ENCODE results near the gene EPB41.
"Not testable (repeated sequence)": the region's sequence is repeated elsewhere in the genome, so short reads cannot be mapped to it uniquely, and the experiment has no call there.

The EPB41 gene

DNA sequence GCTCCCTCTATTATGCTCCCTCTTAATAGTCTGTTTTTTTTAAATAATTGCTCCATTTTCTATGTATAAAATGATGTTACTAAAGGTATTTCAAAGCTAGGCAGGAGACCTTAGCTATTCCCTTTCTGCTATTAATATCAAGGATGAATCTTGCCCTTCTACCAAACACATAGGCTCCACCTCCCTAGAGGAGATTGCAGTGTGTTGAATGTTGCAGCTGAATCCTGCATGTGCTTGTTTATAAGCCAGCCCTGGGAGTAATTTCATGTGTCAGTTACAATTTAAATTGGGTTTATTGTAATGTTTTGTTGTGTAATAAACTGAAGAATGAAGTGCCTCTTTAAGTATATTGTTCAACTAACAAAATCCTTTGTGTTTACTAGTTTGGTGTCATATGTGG, 143.3 kb downstream of the EPB41 start:
- DNase-seq = no peak

DNA sequence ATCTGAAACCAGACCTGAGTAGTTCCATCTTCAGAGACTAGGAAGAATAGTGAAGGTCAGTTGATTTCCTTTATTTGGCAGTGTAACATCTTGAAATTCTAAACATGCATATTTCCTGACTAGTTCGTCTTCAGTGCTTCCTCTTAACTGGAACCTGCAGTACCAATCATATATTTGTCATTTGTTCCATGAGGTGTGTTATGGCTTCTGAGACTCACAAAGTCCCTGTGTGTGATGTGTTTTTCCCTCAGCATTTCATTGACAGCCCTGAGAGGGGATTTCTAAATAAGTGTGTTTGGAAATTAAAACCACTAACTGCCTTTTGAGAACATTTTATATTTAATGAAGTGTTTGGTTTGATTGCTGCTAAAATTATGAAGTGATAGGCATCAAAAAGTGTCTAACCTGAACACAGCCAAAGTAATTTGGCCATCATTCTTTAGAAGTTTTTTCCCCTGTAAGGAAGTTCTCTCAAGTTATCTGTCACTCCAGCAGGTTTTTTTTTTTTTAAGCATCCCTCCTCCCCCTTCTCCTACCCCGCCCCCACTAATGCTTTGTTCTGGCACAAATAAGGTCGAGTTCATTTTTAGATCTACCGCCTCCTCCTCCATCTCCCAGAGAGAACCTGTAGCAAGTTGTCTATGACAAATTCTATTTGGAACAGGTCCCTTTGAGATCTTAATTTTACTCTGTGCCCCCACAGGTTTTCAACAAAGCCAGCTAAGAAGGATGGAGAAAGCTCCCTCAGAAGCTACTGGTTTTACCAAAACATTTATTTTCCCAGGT, 148.0 kb downstream of the EPB41 start:
- DNase-seq = no peak

DNA sequence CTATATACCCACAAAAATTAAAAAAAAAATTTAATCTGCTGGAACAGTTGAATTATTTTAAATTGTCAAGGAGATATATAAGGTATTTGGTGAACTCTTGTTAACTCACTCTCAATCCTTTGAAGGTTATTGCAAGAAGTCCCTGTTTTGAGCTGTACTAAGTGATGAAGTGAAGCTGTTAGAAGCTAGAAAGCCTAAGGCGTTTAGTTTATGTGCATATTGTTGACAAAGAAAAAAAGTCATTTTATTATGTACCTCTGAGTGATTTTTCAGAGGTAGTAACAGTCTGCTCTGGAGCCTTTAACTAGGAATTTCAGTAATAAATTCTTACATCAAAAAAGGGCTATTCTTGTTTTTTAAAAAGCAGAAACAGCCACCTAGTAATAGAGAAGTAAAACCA, 149.7 kb downstream of the EPB41 start:
- no peak for DNase-seq

DNA sequence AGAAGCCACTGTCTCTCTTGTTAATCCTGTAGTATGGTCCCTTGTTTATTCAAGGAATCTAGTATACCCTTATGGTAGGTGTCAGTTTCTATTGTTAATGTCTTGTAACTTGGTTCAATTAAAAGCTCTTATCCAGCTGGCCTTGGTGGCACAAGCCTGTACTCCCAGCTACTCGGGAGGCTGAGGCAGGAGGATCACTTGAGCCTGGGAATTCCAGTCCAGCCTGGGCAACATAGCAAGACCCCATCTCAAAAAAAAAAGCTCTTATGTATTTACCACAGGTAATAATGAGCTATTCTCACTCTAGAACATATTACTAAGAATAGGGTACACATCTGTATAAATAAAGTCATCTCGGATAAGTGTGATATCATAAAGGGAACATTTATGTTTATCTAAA, 162.8 kb downstream of the EPB41 start:
- DNase-seq = no peak

DNA sequence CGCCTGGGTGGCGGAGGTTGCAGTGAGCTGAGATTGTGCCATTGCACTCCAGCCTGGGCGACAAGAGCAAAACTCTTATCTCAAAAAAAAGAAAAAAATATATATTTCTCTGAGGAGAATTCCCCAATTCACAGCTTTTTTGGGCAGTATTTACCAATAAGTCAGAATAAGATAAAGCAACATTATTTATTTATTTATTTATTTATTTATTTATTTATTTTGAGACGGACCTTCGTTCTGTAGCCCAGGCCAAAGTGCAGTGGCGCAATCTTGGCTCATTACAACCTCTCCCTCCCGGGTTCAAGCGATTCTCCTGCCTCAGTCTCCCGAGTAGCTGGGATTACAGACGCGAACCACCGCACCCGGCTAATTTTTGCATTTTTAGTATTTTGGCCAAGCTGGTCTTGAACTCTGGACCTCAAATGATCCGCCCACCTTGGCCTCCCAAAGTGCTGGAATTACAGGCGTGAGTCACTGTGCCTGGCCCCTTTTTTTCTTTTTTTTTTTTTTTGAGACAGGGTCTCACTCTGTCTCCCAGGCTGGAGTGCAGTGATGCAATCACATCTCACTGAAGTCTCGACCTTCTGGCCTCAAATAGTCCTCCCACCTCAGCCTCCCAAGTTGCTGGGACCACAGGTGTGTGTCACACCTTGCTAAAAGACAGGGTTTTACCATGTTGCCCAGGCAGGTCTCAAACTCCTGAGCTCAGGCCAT, 165.7 kb downstream of the EPB41 start:
- DNase-seq = not testable (repeated sequence)

DNA sequence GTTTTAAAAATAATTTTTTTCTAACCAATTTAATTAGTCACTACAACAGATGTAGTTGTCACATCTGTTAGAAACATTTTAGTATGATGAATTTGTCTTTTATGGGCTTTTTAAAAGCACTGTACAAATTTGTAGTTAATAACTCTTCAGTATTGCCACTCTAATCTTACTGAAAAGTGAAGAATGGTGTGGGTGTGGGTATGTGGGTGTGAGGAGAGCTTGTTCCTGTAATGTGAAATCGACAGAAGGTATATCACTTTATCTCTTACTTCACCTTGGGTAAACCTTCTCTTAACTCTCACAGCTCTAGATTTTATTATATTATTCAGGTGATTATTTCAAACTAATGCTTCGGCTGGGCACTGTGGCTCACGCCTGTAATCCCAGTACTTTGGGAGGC, 166.8 kb downstream of the EPB41 start:
- no peak for DNase-seq

DNA sequence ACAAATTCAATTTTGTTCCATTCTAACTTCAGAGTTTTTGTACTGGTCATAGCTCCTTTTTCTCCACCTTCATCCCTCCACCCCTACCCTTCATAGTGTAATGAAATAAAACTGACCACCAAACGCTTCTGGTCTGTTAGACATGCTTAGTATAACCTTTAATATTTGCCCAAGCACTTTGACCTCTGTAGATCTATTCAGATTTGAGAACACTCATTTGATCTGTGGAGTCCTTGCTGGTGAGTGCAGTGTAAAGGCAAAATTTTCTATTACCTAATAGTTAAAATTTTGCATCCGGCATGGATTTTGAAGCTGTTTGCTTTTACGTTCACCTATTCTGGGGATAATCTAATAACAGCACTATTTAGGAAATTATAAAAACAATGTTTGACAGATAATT, 168.2 kb downstream of the EPB41 start:
- no peak for DNase-seq

DNA sequence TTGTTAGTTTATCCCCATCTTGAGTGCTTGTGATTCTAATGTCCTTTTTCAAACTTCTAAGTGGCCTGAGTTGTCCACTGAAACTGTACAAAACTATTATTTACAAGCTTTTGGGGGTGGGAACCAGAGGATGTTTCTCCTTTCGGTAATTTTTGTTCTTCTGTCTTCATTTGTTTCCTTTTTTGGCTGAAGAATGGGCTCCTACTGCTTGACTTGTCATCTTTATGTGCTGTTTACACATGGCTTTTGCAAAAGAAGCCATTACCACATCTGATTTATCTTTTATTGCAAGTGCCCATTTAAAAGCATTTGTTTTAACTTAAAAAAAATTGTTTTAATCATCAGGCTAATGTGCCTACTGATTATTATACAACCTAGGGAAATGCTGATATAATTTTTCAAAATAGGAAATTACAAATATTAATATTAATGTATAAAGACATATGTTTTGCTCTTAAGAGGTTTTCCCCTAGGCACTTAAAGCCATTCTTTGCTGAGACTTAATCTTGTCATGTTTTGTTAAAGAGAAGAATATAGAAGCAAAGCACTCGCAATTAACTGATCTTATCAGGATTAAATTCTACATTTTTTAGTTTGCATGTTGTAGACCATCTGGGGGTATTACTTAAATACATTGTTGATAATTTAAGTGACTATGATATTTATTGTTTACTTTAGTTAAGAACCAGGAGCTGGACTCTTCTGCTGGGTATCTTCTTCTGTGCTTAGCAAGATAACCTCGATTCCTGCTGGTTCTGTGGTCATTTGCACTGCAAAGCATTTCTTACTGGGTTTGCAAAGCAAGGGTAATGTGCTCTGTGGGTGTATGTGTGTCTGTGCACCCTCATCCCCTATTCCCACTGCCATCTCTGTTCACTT, 169.2 kb downstream of the EPB41 start:
- DNase-seq = no peak

DNA sequence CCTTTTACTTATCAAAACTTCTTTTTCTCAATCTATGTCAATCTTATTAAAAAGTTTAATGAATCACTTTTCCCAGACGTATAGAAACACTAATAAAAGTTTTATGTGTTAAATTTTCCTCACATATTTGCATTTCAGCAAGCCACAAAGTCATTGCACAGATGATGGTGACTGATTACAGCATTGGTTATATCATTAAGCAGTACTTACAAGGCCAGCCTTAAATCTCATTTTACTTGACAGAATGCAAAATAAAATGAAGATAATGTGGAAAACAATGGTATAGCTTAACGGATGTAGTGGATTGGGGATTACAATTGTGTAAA, 169.8 kb downstream of the EPB41 start:
- DNase-seq = no peak

DNA sequence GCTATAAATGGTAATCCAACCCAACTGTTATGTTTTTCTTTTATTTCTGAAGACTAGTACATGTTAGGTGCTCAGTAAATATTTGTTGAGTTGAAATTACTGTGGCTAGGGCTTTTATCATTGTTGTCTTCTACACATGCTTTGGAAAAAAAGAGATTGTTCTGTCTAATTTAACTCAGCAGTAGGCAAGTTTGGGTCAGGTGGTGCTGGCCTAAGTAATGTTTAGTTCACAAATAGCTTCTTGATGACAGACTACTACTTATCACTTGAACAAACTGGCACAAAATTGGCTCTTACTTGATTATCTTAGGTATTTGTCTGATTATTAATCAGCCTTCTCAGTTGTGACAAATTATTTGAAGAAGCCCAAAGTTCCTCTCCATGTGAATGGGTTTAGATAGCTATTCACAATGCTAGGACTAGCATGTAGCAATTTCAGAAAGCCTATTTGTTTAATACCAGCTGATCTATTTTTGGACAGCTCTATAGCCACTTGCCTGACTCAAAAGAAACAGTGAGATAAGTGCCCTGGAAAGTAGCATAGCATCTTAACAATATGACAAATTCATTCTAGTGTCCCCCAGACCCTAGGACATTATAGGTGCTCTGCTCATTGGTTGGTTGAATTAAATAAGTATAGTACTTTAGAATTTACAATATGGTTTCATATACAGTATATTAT, 176.7 kb downstream of the EPB41 start:
- DNase-seq = no peak

DNA sequence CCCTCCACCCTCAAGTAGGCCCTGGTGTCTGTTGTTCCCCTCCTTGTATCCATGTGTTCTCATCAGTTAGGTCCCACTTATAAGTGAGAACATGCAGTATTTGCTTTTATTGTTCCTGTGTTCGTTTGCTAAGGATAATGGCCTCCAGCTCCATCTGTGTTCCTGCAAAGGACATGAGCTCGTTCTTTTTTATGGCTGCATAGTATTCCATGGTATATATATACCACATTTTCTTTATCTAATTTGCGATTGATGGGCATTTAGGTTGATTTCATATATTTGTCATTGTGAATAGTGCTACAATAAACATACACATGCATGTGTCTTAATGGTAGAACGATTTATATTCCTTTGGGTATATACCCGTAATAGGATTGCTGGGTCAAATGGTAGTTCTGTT, 178.3 kb downstream of the EPB41 start:
- not testable (repeated sequence) for DNase-seq

DNA sequence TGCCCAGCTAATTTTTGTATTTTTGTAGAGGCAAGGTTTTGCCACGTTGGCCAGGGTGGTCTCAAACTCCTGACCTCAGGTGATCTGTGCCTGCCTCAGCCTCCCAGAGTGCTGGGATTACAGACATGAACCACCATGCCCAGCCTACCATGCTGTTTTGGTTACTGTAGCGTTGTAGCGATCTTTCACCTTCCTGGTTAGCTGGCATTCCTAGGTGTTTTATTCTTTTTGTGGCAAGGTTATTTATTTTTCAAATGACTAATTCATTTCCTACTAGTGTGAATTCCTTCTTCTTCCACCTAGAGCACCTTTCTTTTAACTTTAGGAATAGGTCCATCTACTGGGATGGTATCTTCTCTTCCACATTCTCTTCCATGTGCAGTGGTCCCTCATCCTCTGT, 180.1 kb downstream of the EPB41 start:
- no peak for DNase-seq

DNA sequence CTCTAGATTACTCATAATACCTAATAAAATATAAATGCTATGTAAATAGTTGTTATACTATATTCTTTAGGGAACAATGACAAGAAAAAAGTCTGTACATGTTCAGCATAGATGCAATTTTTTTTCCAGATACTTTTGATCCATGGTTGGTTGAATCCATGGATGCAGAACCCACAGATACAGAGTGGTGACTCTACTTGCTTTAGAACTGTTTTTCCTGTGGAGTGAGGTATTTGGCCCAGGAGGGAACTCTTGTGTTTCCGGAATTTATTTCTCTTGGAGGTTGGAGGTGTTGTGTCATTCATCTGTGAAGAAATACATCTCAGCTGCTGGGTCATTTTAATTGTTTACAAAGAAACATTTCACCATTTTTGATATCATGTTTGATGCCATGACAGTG, 180.6 kb downstream of the EPB41 start:
- no peak for DNase-seq

DNA sequence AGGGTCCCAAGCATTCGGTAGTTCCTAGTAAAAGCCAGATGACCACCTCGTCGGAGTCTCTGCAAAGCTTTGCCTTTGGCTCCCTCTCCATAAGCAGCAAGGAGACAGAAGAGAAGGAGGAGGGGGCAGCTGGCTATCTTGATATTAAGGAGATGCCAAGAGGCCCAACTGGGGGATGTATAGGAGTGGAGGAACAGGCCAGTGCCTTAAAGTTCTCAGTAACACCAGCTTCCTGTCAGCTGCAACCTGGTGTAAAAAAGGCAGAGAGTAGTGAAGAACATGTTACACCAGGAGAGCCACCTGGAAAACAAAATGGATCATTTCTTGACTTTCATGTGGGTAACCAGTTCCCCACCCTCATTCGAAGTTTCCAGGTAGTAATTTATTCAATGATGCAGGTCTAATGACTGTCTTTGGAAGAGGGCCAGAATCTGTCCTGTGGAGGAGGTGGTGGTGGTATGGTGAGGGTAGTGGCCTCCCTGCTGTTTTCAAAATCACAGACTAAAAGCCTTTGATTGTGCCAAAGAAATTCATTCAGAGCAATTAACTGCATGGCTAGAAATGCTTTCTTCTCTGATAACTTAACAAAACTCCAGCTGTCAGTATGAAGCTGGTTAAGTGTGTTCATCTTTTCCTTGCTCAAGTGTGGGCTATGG, 182.0 kb downstream of the EPB41 start:
- peak; percentile 78 for DNase-seq

DNA sequence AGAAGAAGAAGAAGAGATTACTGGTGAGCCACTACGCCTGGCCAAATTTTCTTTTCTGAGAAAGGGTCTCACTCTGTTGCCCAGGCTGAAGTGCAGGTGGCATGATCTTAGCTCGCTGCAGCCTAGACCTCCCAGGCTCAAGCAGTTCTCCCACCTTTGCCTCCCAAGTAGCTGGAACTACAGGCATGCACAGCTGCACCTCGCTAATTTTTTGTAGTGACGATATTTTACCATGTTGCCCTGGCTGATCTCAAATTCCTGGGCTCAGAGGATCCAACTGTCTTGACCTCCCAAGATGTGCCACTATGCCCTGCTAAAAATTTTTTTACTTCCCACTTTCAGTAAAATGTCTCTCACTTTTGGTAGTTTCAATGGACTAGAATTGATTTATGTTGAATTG, 184.9 kb downstream of the EPB41 start:
- no peak for DNase-seq

DNA sequence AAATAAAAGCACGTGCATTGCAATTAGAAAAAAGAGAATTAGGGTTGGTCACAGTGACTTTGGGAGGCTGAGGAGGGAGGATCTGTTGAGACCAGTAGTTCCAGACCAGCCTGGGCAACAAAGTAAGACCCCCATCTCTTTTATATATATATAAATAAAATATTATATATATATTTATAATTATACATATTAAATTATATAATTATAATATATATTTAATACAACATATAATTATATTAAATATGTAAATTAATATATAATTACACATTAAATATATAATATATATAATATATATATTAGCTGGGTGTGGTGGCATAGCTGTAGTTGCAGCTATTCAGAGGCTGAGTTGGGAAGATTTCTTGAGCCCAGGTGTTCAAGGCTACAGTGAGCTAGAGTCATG, 186.1 kb downstream of the EPB41 start:
- DNase-seq = no peak

DNA sequence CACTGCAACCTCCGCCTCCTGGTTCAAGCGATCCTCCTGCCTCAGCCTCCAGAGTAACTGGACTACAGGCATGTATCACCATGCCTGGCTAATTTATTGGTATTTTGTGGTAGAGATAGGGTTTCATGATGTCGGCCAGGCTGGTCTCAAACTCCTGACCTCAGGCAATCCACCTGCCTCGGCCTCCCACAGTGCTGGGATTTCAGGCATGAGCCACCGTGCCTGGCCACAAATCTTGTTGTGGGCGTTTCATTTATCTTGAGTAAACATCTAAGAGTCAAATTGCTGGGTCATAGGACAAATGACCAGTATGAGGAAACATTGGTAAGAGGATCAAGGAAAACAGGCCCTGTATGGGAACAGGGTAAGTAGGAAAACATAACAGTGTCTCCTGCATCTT, 191.5 kb downstream of the EPB41 start:
- no peak for DNase-seq

DNA sequence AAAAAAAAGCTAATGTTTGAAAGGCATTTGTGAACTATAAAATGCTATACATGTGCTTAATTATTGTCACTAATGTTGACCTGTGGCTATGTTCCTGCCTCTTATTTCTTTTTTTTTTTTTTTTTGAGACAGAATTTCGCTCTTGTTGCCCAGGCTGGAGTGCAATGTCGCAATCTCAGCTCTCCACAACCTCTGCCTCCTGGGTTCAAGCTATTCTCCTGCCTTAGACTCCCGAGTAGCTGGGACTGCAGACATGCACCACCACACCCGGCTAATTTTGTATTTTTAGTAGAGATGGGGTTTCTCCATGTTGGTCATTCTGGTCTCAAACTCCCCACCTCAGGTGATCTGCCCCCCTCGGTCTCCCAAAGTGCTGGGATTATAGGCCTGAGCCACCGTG, 193.7 kb downstream of the EPB41 start:
- not testable (repeated sequence) for DNase-seq

DNA sequence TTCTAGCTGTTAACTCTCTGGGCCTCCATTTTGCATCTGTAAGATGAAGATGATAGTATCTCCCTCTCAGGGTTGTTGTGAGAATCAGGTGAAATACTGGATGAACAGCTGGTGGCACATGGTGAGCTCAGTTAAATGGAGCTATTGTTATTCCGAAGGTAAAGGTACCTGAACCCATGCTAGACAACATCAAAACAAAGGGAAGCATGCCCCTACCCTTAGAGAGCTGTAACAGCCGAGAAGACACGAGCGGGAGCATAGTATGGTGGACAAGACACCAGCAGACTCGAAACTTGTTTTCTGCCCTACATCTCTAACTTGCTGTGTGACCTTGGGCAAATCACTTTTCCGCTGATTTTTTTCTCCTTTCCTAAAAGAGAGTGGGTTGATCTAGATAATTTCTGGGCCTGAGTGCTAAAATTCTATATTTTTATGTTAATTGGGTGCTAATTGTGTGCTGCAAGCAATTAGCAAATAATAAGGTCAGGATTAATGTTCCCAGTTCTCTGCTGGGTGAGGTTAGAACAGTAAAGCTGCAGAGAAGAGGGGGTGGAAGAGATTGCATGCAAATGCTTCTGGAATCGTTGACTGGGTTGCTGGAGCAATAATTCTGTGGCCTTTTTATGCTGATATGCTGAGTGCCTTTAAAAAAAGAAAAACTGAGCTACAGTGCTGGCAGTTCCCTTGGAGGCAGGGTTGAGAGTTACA, 198.5 kb downstream of the EPB41 start:
- no peak for DNase-seq

DNA sequence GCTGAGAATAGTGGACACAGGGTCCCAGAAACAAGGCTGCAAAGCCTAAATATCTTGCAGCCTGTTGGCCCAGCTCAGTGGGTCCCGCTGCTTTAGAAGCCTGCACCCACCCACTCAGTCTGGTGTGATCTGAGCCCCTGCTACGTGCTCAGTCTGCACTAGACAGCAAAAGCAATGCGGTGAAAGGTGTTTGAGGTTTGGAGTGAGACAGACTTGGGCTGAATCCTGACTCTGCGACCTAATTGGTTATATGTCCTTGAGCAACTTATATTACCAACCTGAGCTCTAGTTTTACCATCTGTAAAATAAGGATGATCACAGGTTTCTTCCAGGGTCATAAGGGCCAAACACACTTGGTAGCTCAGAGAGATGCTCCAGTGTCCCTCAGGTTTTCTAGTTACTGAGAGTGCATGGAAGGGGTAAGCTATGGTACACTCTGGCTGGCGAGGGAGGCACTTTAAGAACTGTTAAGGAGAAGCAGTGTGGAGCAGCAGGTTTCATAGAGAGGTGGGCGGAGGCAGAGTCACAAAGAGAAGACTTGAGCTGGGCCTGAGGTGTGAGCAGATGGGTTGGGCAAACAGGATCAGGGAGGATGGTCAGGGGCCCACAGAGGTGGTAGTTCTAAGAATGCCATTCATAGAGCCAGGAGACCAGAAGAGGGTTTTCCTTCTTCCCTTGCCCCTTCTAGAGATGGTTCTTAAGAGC, 199.2 kb downstream of the EPB41 start:
- no peak for DNase-seq

DNA sequence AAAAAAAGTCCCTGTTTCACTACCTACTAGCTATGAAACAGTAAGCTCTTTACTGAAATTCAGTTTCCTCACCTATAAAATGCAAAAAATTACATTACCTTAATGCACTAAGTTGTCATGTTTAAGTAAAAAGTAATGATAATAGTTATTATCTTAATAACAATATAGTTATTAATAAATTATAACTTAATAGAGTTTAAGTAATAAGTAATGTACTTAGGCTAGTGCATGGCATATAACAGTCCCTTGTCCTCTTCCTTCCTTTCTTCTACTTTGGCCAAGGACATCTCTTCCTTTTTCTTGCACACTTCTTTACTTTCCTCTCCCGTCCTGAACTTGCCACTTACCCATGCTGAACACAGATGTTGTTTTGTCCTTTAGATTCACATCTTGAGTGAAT, 200.3 kb downstream of the EPB41 start:
- DNase-seq = no peak

All from NCI-H2171 treated with DMSO at 0.1 percent for 48 hours (cell line).